Keratinocyte (primary cell): ENCODE results near the gene INPP4B. TPM values are rescaled to one million over a fixed set of nuclear protein-coding genes. Genes with fewer than 3 reads are reported as not detected.

Experiments
- DNase-seq: peaks from one replicate; pipeline ENCODE4 v3.0.0-alpha.2; 2011; ENCODE audit warnings: low read depth, missing footprints, low spot score
- FAIRE-seq: peaks from 2 replicates; lab custom pipeline; 2011; peaks lifted over from hg19 to GRCh38; lab: Jason Lieb, UNC
- H2AFZ ChIP-seq: 2 replicates; pipeline ENCODE4 v1.6.0; 2012; ENCODE audit warnings: low read length, control low read depth, inconsistent platforms; ENCODE audit not compliant: control insufficient read depth
- H3K27ac ChIP-seq: 2 replicates; pipeline ENCODE4 v1.5.1; 2011; ENCODE audit warnings: low read length; ENCODE audit not compliant: control insufficient read depth, insufficient read depth
- H3K27me3 ChIP-seq: 3 replicates; pipeline ENCODE4 v1.6.0; 2011; ENCODE audit warnings: low read length; ENCODE audit not compliant: control insufficient read depth, insufficient read depth; ENCODE audit errors: extremely low read depth
- H3K36me3 ChIP-seq, 2 experiments: 2 replicates in 1 of 2; 3 replicates in 1 of 2; pipeline ENCODE4 v1.5.1; 2011; ENCODE audit warnings: low read length in 2 of 2, mild to moderate bottlenecking in 1 of 2; ENCODE audit not compliant: control insufficient read depth in 2 of 2, insufficient read depth in 2 of 2; ENCODE audit errors: extremely low read depth in 1 of 2
- H3K4me1 ChIP-seq: 3 replicates; pipeline ENCODE4 v1.5.1; 2011; ENCODE audit warnings: low read length; ENCODE audit not compliant: control insufficient read depth, insufficient read depth; ENCODE audit errors: extremely low read depth
- H3K4me2 ChIP-seq: 3 replicates; pipeline ENCODE4 v1.6.0; 2011; ENCODE audit warnings: low read depth, low read length; ENCODE audit not compliant: control insufficient read depth, insufficient read depth; ENCODE audit errors: extremely low read depth
- H3K4me3 ChIP-seq, 3 experiments: fragments of 200-600 bp in 1 of 3; sonication (generic) in 1 of 3; 2 replicates in 2 of 3; 3 replicates in 1 of 3; pipeline ENCODE4 v1.5.1; 2011 to 2016; ENCODE audit warnings: low read length in 3 of 3, mild to moderate bottlenecking in 3 of 3, control low read depth in 2 of 3, inconsistent platforms in 1 of 3, low read depth in 1 of 3, mixed read lengths in 1 of 3, mixed run types in 1 of 3, moderate library complexity in 1 of 3; ENCODE audit not compliant: control insufficient read depth in 2 of 3, insufficient read depth in 2 of 3; ENCODE audit errors: extremely low read depth in 1 of 3
- H3K79me2 ChIP-seq: 2 replicates; pipeline ENCODE4 v1.6.0; 2012; ENCODE audit warnings: low read length; ENCODE audit not compliant: control insufficient read depth, insufficient read depth
- H3K9ac ChIP-seq: 3 replicates; pipeline ENCODE4 v1.6.0; 2011; ENCODE audit warnings: low read length; ENCODE audit not compliant: control insufficient read depth, insufficient read depth; ENCODE audit errors: extremely low read depth
- H3K9me1 ChIP-seq: 3 replicates; pipeline ENCODE4 v1.6.0; 2011; ENCODE audit warnings: low read length; ENCODE audit not compliant: control insufficient read depth, insufficient read depth; ENCODE audit errors: extremely low read depth
- H3K9me3 ChIP-seq: 2 replicates; pipeline ENCODE4 v1.5.1; 2012; ENCODE audit warnings: low read depth, low read length; ENCODE audit not compliant: control insufficient read depth
- H4K20me1 ChIP-seq: 3 replicates; pipeline ENCODE4 v1.6.0; 2011; ENCODE audit warnings: low read length; ENCODE audit not compliant: control insufficient read depth, insufficient read depth; ENCODE audit errors: extremely low read depth
- EZH2 ChIP-seq: IDR thresholded peaks from one replicate; pipeline ENCODE4 v1.6.1; 2012; ENCODE audit warnings: inconsistent platforms, mild to moderate bottlenecking, low read length, moderate library complexity
- dilution Hi-C: fragments of 300-500 bp; cut with MboI; formaldehyde crosslinking; loops from one replicate; pipeline ENCODE4 v1.7.0; 2020; ENCODE audit warnings: low sequenced_read_pairs; ENCODE audit not compliant: extremely low pct_ligation_motif_present
- polyA plus RNA-seq, 5 experiments: library from polyadenylated mRNA; depleted of rRNA in 3 of 5; stranded (reverse) in 3 of 5; stranded (forward) in 1 of 5; unstranded in 1 of 5; fragments of >200 nt; gene quantifications; 1 replicate in 1 of 5; 2 replicates in 3 of 5; 3 replicates in 1 of 5; pipeline versions ENCODE4 v1.2.1 to v1.2.3, GENCODE V29; 2011 to 2012; ENCODE audit warnings: missing spikeins in 2 of 5, low read depth in 1 of 5, low replicate concordance in 1 of 5
- TF ChIP-seq, protein P1 (sequence below), 3 experiments: IDR thresholded peaks in 1 of 3; conservative IDR thresholded peaks in 1 of 3; optimal IDR thresholded peaks in 1 of 3; 2 replicates in 2 of 3; 3 replicates in 1 of 3; pipeline versions ENCODE3 to v1.5.1; 2011; ENCODE audit warnings: low read length in 3 of 3, mild to moderate bottlenecking in 3 of 3, moderate library complexity in 2 of 3, control low read depth in 1 of 3, inconsistent platforms in 1 of 3; ENCODE audit not compliant: insufficient read depth in 2 of 3; ENCODE audit errors: extremely low read depth in 1 of 3

The INPP4B gene
- polyA plus RNA-seq, 1 donor (not counting 4 experiments of a cell fraction or from before 2014, with no cell fraction given), result 50.2 TPM

DNA sequence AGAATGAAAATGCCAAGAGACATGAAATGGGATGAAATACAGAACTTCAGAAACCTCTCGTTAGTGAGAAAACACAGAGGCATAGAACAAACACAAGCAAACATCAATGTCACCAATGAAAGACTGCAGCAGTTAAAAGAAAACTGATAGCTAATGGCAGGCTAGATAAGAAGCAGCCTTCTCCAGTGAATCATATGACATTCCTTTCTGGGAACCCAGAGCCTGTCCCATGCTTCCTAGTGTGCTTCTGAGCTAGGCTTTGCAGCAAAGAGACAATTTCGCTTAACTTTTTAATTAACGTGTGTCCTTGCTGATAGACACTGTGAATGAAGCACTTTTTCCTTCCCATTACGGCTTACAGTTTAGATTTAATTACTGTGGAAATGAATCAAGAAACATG, 765.1 kb downstream of the INPP4B start:
- no peak overlapping the region for H3K27ac ChIP-seq
- TF ChIP-seq, protein P1, sequence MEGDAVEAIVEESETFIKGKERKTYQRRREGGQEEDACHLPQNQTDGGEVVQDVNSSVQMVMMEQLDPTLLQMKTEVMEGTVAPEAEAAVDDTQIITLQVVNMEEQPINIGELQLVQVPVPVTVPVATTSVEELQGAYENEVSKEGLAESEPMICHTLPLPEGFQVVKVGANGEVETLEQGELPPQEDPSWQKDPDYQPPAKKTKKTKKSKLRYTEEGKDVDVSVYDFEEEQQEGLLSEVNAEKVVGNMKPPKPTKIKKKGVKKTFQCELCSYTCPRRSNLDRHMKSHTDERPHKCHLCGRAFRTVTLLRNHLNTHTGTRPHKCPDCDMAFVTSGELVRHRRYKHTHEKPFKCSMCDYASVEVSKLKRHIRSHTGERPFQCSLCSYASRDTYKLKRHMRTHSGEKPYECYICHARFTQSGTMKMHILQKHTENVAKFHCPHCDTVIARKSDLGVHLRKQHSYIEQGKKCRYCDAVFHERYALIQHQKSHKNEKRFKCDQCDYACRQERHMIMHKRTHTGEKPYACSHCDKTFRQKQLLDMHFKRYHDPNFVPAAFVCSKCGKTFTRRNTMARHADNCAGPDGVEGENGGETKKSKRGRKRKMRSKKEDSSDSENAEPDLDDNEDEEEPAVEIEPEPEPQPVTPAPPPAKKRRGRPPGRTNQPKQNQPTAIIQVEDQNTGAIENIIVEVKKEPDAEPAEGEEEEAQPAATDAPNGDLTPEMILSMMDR (optimal IDR thresholded peaks at IDR 0.05 in 1 of 3, IDR thresholded peaks at IDR 0.05 in 1 of 3, conservative IDR thresholded peaks at IDR 0.05 in 1 of 3; ENCODE audit: extremely low read depth in 1 of 3, insufficient read depth in 2 of 3, low read length in 3 of 3), result no peak
- TF ChIP-seq EZH2, result no peak
- no peak overlapping the region for H2AFZ ChIP-seq
- no peaks in the 10 kb centered on the region for H3K9me3 ChIP-seq
- H3K9me1 ChIP-seq, result no peaks in the 10 kb centered on the region
- H3K4me2 ChIP-seq, result no peak overlapping the region
- H3K79me2 ChIP-seq, result no peaks in the 10 kb centered on the region
- H3K4me1 ChIP-seq, result no peaks in the 10 kb centered on the region
- H3K36me3 ChIP-seq, result peaks cover 0 to 12% of the 10 kb centered on the region in 2 experiments
- no peak overlapping the region for H3K9ac ChIP-seq
- H3K27me3 ChIP-seq, result no peaks in the 10 kb centered on the region
- FAIRE-seq (no peak), DNase-seq (no peak)
- H3K4me3 ChIP-seq, result no peak overlapping the region
- H4K20me1 ChIP-seq, result no peaks in the 10 kb centered on the region
- dilution Hi-C loops, result no loop called here

DNA sequence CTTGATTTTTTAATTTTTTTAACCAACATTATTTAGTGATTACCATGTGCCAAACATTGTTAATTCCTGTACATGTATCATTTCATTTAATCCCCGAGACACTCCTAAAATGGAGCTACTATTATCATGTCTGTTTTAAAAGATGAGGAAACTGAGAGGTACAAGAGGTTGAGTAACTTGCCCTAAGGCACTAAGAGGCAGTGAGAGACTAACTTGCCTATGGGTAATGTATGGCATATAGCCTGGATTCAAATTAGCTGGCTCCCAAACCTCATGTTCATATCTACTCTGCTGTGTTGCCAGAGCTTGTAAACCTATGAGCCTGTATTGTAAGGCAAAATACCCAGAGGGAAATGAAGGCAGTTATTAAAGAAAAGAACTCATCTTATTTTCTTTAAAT, 766.1 kb downstream of the INPP4B start:
- Histone ChIP-seq H3K27me3 (no peaks in the 10 kb centered on the region), H2AFZ (no peak overlapping the region), H3K4me2 (no peak overlapping the region), H4K20me1 (no peaks in the 10 kb centered on the region), H3K36me3 (peaks cover 0 to 11% of the 10 kb centered on the region in 2 experiments), H3K79me2 (no peaks in the 10 kb centered on the region), H3K9me1 (no peaks in the 10 kb centered on the region), H3K27ac (no peak overlapping the region), H3K4me1 (no peaks in the 10 kb centered on the region), H3K4me3 (no peak overlapping the region), H3K9ac (no peak overlapping the region), H3K9me3 (no peaks in the 10 kb centered on the region)
- TF ChIP-seq, protein P1 (optimal IDR thresholded peaks at IDR 0.05 in 1 of 3, IDR thresholded peaks at IDR 0.05 in 1 of 3, conservative IDR thresholded peaks at IDR 0.05 in 1 of 3; ENCODE audit: extremely low read depth in 1 of 3, insufficient read depth in 2 of 3, low read length in 3 of 3), result no peak
- TF ChIP-seq EZH2, result no peak
- no peak for DNase-seq
- no peak for FAIRE-seq
- dilution Hi-C loops, result no loop called here
